GM12874 (cell line): Measurements from ENCODE around the gene LCN6.

Experiments used
- TF ChIP-seq, protein P1 (sequence below): IDR thresholded peaks from 2 replicates; pipeline ENCODE4 v1.5.1; 2011; ENCODE audit warnings: low read depth, mild to moderate bottlenecking, control low read depth, low read length, moderate library complexity; ENCODE audit not compliant: insufficient read depth

Gene LCN6

DNA sequence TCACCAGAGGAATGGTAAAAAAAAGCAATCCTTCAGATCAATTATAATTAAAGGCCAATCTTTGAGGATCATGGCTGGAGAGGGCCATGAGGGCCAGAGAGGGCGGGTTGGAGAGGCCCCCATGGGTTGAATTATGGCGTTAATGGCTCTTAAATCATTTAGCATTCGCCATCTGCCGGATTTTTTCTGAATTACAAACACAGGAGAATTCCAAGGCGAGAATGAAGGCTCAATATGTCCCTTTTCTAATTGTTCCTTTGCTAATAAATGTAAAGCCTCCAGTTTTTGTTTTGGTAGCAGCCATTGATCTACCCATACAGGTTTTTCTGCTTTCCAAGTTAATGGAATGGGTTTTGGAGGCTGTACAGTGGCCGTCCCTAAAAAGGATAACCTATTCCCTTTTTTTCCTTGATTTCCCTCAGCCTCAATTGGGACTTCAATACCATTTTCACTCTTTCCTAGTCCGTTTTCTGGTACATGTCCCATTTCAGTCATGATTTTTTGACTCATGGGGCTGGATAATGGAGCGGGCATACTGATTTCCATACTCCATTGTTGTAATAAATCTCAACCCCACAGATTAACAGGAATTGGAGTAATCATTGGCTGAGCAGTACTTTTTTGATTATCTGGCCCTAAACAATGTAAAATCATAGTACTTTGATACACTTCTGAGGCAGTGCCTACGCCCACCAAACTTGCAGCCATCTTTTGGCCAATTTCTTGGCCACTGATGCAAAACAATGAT is 36.1 kb upstream of the LCN6 start:
- TF ChIP-seq, protein P1, sequence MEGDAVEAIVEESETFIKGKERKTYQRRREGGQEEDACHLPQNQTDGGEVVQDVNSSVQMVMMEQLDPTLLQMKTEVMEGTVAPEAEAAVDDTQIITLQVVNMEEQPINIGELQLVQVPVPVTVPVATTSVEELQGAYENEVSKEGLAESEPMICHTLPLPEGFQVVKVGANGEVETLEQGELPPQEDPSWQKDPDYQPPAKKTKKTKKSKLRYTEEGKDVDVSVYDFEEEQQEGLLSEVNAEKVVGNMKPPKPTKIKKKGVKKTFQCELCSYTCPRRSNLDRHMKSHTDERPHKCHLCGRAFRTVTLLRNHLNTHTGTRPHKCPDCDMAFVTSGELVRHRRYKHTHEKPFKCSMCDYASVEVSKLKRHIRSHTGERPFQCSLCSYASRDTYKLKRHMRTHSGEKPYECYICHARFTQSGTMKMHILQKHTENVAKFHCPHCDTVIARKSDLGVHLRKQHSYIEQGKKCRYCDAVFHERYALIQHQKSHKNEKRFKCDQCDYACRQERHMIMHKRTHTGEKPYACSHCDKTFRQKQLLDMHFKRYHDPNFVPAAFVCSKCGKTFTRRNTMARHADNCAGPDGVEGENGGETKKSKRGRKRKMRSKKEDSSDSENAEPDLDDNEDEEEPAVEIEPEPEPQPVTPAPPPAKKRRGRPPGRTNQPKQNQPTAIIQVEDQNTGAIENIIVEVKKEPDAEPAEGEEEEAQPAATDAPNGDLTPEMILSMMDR: peak; percentile 30

DNA sequence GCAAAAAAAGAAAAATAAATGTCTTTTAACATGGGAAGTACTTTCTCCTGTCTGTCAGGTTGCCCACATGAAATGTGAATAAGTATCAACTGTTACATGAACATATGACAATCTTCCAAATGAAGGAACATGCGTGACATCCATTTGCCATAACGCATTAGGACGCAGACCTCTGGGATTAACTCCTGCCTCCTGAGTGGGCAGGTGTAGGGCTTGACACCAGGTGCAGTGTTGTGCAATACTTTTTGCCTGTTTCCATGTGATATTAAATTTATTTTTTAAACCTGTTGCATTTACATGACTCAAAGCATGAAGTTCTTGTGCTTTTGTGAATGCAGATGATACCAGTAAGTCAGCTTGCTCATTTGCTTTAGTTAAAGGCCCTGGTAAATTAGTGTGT is 34.1 kb upstream of the LCN6 start:
- TF ChIP-seq, protein P1: no peak

DNA sequence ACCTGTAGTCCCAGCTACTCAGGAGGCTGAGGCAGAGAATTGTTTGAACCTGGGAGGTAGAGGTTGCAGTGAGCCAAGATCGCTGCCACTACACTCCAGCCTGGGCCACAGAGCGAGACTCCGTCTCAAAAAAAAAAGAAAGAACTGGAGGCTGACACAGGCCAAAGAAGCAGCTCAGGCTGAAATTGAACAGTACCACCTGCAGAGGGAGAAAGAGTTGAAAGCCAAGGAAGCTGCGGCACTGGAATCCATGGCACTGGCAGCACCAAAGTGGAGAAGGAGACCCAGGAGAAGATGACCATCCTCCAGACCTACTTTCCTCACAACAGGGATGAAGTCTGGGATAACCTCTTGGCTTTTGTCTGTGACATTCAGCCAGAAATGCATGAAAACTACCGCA is 31.5 kb upstream of the LCN6 start:
- TF ChIP-seq, protein P1: no peak

DNA sequence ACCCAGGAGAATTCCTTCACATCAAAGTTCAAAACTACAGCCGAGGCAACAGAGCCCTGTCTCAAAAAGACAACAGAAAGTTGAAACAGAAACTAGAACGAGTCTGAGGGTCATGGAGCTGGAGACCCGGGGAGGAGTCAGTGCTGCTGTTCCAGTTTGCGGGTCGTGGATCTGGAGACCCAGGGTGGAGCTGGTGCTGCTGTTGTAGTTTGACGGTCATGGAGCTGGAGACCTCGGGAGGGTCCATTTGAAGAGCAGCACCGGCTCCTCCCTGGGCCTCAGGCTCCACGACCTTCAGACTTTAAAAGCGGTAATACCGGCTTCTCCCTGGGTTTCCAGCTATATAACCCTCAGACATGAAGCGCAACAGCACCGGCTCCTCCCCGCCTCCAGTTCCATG is 29.0 kb upstream of the LCN6 start:
- TF ChIP-seq, protein P1: no peak

DNA sequence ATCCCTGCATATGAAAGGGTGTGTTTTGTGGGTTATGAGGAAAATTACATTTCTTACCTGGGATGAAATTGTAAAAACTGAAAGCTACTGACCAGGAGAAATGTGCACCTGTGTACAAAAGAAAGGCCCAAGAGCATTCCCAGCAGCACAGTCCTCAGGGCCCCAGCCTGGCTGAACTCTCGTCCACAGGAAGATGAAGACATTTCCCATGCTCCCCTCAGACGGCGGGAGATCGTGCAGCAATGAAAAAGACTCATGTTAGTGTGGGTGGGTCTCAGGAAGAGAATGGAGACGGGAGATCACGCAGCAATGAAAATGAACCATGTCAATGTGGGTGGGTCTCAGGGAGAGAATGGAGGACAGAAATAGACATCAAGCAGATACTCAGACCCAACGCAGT is 28.6 kb upstream of the LCN6 start:
- TF ChIP-seq, protein P1: no peak

DNA sequence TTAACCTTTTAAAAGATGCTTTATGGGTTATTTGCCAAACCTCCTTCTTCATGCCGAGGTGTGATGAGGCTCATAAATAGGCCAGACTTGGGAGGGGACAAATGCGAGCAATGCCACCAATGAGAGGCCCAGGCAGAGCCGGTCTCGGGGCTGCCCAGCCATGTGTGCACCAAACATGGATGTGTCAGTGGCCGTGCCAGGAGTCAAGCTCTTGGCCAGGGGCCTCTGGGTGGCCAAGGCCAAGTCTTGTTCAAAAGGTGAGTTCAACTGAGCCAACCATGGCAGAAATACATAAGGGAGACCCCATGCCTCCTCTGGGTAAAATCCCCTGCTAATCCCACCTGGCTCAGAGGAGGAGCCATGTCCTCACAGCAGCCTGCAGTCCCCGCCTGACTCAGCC is 26.9 kb upstream of the LCN6 start:
- TF ChIP-seq, protein P1: no peak

DNA sequence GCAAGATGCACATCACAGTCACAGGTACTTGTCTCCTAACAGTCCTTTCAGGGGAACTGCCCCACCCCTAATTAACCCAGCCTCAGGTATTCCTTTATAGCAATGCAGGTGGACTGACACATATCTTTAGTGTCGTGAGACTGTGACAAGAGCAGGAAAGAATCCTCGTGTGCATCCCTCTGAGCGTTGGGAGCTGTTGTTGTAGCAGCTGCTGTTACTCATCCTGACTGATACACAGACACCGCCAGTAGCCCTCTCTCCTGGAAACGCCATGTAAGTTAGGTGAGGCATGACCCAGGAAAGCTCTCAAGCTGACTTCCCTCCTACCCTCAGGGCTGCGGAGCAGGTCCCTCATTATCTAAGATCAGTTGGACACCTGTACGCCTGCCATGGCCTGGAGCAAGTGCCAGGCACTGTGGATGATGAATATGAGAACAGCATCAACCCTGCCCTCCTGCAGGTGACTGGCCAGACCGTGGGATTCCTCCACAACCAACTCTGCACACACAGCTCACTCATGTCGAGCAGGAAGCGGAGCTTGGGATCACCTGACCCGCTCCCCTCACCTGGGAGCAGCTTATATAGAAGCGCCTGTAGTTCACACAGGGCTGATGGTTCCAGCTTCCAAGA is 26.2 kb upstream of the LCN6 start:
- TF ChIP-seq, protein P1: no peak
